Fibroblast of lung (primary cell): ENCODE results near the gene SCN1B. TPM values are rescaled to one million over a fixed set of nuclear protein-coding genes. Genes with fewer than 3 reads are reported as not detected.

Source experiments
- DNase-seq, 2 donors: peaks; one replicate each; pipeline versions ENCODE4 v3.0.0 to v3.0.0-alpha.2; 2010; ENCODE audit warnings: low read depth in 2 of 2
- H2AFZ ChIP-seq: 2 replicates; pipeline ENCODE4 v1.5.1; 2012; ENCODE audit warnings: low read length, control low read depth, inconsistent platforms
- H3K27ac ChIP-seq: 2 replicates; pipeline ENCODE4 v1.5.1; 2011; ENCODE audit warnings: low read length, control low read depth; ENCODE audit not compliant: insufficient read depth
- H3K27me3 ChIP-seq: 2 replicates; pipeline ENCODE4 v1.5.1; 2011; ENCODE audit warnings: mild to moderate bottlenecking, low read length; ENCODE audit not compliant: control insufficient read depth, insufficient read depth
- H3K36me3 ChIP-seq: 2 replicates; pipeline ENCODE4 v1.5.1; 2011; ENCODE audit warnings: low read length; ENCODE audit not compliant: control insufficient read depth, insufficient read depth
- H3K4me1 ChIP-seq: 2 replicates; pipeline ENCODE4 v1.5.1; 2011; ENCODE audit warnings: low read length; ENCODE audit not compliant: control insufficient read depth, insufficient read depth; ENCODE audit errors: extremely low read depth
- H3K4me2 ChIP-seq: 2 replicates; pipeline ENCODE4 v1.5.1; 2011; ENCODE audit warnings: low read length, control low read depth; ENCODE audit not compliant: insufficient read depth; ENCODE audit errors: extremely low read depth
- H3K4me3 ChIP-seq, 4 experiments: fragments of 200-600 bp in 1 of 4; sonication (generic) in 1 of 4; replicated peaks in 1 of 4; 2 replicates each; pipeline ENCODE4 v1.5.1; 2011 to 2016; ENCODE audit warnings: low read length in 4 of 4, low read depth in 3 of 4, mild to moderate bottlenecking in 3 of 4, control low read depth in 2 of 4, inconsistent platforms in 1 of 4, mixed read lengths in 1 of 4; ENCODE audit not compliant: insufficient read depth in 1 of 4; ENCODE audit errors: control extremely low read depth in 1 of 4
- H3K79me2 ChIP-seq: 2 replicates; pipeline ENCODE4 v1.5.1; 2012; ENCODE audit warnings: mild to moderate bottlenecking, low read length, inconsistent platforms; ENCODE audit not compliant: control insufficient read depth, insufficient read depth
- H3K9ac ChIP-seq: 2 replicates; pipeline ENCODE4 v1.5.1; 2011; ENCODE audit warnings: mild to moderate bottlenecking, low read length, control low read depth; ENCODE audit not compliant: insufficient read depth
- H3K9me3 ChIP-seq: 2 replicates; pipeline ENCODE4 v1.5.1; 2012; ENCODE audit warnings: low read depth, low read length; ENCODE audit not compliant: control insufficient read depth, insufficient read depth
- H4K20me1 ChIP-seq: 2 replicates; pipeline ENCODE4 v1.5.1; 2011; ENCODE audit warnings: low read length; ENCODE audit not compliant: control insufficient read depth, insufficient read depth; ENCODE audit errors: extremely low read depth
- EZH2 ChIP-seq: IDR thresholded peaks from 2 replicates; pipeline ENCODE4 v1.5.1; 2012; ENCODE audit warnings: low read length, control low read depth, mild to moderate bottlenecking; ENCODE audit errors: missing control alignments
- polyA plus RNA-seq, 2 donors: library from polyadenylated mRNA; depleted of rRNA in 1 of 2; stranded (reverse) in 1 of 2; unstranded in 1 of 2; fragments of >200 nt; gene quantifications; 2 replicates each; pipeline ENCODE4 v1.2.1, GENCODE V29; 2011 to 2012; ENCODE audit warnings: missing spikeins in 1 of 2
- total RNA-seq: library from RNA; depleted of rRNA; stranded (reverse); fragments of >200 nt; gene quantifications from 2 replicates; pipeline ENCODE4 v1.2.1, GENCODE V29; 2014
- TF ChIP-seq, protein P1 (sequence below), 2 donors: IDR thresholded peaks in 1 of 2; conservative IDR thresholded peaks in 1 of 2; 1 replicate in 1 of 2; 2 replicates in 1 of 2; pipeline ENCODE4 v1.5.1; 2011 to 2012; ENCODE audit warnings: low read length in 2 of 2, control low read depth in 1 of 2, inconsistent platforms in 1 of 2, low read depth in 1 of 2, mild to moderate bottlenecking in 1 of 2

Gene SCN1B
- total and polyA plus RNA-seq, 2 donors (not counting 1 experiment from before 2014, with no cell fraction given), result 11.0 to 14.5 TPM

DNA sequence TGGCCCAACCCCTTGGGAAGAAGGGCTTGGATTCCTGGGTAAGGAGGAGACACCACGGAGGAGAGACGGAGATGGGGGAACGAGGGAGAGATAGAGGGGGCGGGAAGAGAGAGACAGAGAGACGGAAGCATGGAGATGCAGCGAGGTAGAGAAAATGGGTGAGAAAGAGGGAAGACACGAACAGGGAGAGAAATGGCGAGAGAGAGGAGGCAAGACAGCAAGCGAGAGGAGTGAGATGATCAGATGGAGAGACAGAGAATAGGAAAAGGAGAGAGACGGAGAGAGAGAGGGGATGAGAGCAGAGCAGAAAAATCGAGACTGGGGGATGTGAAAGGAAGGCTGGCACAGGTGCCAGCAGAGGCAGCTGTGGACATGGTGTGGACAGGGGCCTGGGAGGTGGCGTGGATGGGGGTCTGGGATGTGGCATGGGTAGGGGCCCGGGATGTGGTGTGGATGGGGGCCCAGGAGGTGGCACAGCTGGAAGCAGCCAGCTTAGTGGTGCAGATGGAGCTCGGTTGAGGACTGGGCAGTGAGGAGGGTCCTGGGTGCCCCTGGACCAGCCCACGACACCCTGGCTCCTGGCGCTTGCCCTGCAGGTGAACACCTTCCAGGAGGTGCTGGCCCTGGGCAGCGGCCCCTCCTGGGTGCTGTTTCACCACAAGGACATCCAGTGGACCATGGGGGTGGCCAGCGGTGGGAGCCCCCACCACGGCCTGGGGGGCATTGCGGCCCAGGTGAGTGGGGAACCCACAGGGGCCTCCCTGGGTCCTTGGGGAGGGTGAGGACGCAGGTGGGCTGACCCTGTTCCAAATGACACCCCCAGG, 45.1 kb downstream of the SCN1B start:
- Histone ChIP-seq H3K4me1 (no peaks in the 10 kb centered on the region), H4K20me1 (no peaks in the 10 kb centered on the region), H3K4me3 (no peak overlapping the region), H3K9me3 (no peaks in the 10 kb centered on the region), H3K79me2 (no peaks in the 10 kb centered on the region), H3K9ac (no peak overlapping the region), H3K27me3 (peaks cover 2% of the 10 kb centered on the region), H3K36me3 (no peaks in the 10 kb centered on the region), H3K27ac (no peak overlapping the region), H2AFZ (no peak overlapping the region), H3K4me2 (no peak overlapping the region)
- no peak for DNase-seq
- TF ChIP-seq, protein P1, sequence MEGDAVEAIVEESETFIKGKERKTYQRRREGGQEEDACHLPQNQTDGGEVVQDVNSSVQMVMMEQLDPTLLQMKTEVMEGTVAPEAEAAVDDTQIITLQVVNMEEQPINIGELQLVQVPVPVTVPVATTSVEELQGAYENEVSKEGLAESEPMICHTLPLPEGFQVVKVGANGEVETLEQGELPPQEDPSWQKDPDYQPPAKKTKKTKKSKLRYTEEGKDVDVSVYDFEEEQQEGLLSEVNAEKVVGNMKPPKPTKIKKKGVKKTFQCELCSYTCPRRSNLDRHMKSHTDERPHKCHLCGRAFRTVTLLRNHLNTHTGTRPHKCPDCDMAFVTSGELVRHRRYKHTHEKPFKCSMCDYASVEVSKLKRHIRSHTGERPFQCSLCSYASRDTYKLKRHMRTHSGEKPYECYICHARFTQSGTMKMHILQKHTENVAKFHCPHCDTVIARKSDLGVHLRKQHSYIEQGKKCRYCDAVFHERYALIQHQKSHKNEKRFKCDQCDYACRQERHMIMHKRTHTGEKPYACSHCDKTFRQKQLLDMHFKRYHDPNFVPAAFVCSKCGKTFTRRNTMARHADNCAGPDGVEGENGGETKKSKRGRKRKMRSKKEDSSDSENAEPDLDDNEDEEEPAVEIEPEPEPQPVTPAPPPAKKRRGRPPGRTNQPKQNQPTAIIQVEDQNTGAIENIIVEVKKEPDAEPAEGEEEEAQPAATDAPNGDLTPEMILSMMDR (conservative IDR thresholded peaks at IDR 0.05 in 1 of 2, IDR thresholded peaks at IDR 0.05 in 1 of 2; ENCODE audit: low read depth in 1 of 2, low read length in 2 of 2), result no peak
- TF ChIP-seq EZH2, result no peak

DNA sequence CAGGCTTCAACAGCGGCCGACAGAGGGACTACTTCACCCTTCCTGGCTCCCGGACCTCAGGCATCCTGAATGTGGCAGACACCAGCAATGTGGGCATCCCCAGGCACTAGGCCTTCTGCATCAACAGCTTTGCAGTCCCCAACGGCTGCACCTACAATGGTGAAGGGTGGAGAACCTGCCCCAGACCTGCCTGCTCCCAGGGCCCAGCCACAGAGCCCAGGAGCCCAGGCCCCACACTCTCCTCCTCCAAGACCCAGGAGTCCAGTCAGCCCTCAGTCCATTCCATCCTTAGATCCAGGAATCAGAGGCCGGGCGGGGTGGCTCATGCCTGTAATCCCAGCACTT, 45.7 kb downstream of the SCN1B start:
- Histone ChIP-seq H3K27ac (no peak overlapping the region), H3K4me1 (no peaks in the 10 kb centered on the region), H3K79me2 (no peaks in the 10 kb centered on the region), H3K36me3 (no peaks in the 10 kb centered on the region), H3K9me3 (no peaks in the 10 kb centered on the region), H3K4me3 (no peak overlapping the region), H3K4me2 (no peak overlapping the region), H2AFZ (no peak overlapping the region), H3K27me3 (no peaks in the 10 kb centered on the region), H4K20me1 (no peaks in the 10 kb centered on the region), H3K9ac (no peak overlapping the region)
- DNase-seq, result no peak
- TF ChIP-seq EZH2, result no peak
- TF ChIP-seq, protein P1 (conservative IDR thresholded peaks at IDR 0.05 in 1 of 2, IDR thresholded peaks at IDR 0.05 in 1 of 2; ENCODE audit: low read depth in 1 of 2, low read length in 2 of 2), result no peak

DNA sequence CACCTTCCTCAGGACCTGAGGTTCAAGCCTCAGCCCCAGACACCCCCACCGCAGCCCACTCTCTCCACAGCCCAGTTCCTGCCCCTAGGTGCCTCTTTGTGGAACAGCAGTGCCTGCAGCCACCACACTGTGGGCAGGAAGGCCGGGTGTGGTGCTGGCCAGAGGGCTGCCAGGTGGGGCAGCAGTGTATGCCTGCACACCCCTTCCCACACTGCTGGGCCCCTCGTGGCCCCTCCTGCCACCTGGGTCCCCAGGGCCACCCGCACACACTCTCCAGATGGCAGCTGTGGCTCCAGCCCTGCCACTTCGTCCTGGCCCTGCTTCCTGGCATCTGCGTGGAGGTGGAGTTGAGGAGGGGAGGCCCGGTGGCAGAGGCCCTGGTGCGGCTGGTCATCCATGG, 46.4 kb downstream of the SCN1B start:
- no peak for DNase-seq
- H3K36me3 ChIP-seq, result no peaks in the 10 kb centered on the region
- H3K27me3 ChIP-seq, result no peaks in the 10 kb centered on the region

More for the DNA sequence above, 46.4 kb downstream of the SCN1B start:
- Histone ChIP-seq H3K9me3 (no peaks in the 10 kb centered on the region), H4K20me1 (no peaks in the 10 kb centered on the region), H3K4me2 (no peak overlapping the region), H2AFZ (no peak overlapping the region), H3K4me1 (no peaks in the 10 kb centered on the region), H3K4me3 (no peak overlapping the region), H3K9ac (no peak overlapping the region), H3K79me2 (no peaks in the 10 kb centered on the region), H3K27ac (no peak overlapping the region)
- TF ChIP-seq, protein P1 (conservative IDR thresholded peaks at IDR 0.05 in 1 of 2, IDR thresholded peaks at IDR 0.05 in 1 of 2; ENCODE audit: low read depth in 1 of 2, low read length in 2 of 2), result no peak
- TF ChIP-seq EZH2, result no peak
